Muscle of back (tissue), 13 donors: Measurements from ENCODE around the gene DCAF5. TPM values are rescaled to one million over a fixed set of nuclear protein-coding genes. Genes with fewer than 3 reads are reported as not detected.
A peak's percentile ranks its signal among the peaks of the same experiment; 100 is the strongest.
"Not testable (repeated sequence)": the region's sequence is repeated elsewhere in the genome, so short reads cannot be mapped to it uniquely, and the experiment has no call there.

Experiments used
- DNase-seq, 3 donors: peaks; one replicate each; pipeline versions ENCODE4 v3.0.0 to v3.0.0-alpha.2; 2013
- long read RNA-seq, 9 donors: transcript quantifications; one replicate each; lab custom pipeline, GENCODE V29; 2026
- polyA plus RNA-seq, 10 donors: library from polyadenylated mRNA; unstranded; fragments of 120-200 nt; gene quantifications; one replicate each; pipeline ENCODE4 v1.2.1, GENCODE V29; 2013; ENCODE audit not compliant: insufficient read length in 10 of 10

Gene DCAF5, protein sequence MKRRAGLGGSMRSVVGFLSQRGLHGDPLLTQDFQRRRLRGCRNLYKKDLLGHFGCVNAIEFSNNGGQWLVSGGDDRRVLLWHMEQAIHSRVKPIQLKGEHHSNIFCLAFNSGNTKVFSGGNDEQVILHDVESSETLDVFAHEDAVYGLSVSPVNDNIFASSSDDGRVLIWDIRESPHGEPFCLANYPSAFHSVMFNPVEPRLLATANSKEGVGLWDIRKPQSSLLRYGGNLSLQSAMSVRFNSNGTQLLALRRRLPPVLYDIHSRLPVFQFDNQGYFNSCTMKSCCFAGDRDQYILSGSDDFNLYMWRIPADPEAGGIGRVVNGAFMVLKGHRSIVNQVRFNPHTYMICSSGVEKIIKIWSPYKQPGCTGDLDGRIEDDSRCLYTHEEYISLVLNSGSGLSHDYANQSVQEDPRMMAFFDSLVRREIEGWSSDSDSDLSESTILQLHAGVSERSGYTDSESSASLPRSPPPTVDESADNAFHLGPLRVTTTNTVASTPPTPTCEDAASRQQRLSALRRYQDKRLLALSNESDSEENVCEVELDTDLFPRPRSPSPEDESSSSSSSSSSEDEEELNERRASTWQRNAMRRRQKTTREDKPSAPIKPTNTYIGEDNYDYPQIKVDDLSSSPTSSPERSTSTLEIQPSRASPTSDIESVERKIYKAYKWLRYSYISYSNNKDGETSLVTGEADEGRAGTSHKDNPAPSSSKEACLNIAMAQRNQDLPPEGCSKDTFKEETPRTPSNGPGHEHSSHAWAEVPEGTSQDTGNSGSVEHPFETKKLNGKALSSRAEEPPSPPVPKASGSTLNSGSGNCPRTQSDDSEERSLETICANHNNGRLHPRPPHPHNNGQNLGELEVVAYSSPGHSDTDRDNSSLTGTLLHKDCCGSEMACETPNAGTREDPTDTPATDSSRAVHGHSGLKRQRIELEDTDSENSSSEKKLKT
- 10 to 100 TPM; 35.6 to 47.0 (median 39.6) TPM for polyA plus RNA-seq
- long read RNA-seq, donor 1, full-length matches to known transcripts, result 7 of 7 reads
- long read RNA-seq, donor 1, partial matches to known transcripts, result 0 of 7 reads
- long read RNA-seq, donor 1, other reads (novel, unspliced or antisense), result 0 of 7 reads
- long read RNA-seq, donor 2, full-length matches to known transcripts, result 4 of 4 reads
- long read RNA-seq, donor 2, partial matches to known transcripts, result 0 of 4 reads
- long read RNA-seq, donor 2, other reads (novel, unspliced or antisense), result 0 of 4 reads
- long read RNA-seq, donor 3, result 0 reads
- long read RNA-seq, donor 4, full-length matches to known transcripts, result 7 of 7 reads
- long read RNA-seq, donor 4, partial matches to known transcripts, result 0 of 7 reads
- long read RNA-seq, donor 4, other reads (novel, unspliced or antisense), result 0 of 7 reads
- long read RNA-seq, donor 5, full-length matches to known transcripts, result 3 of 16 reads
- long read RNA-seq, donor 5, partial matches to known transcripts, result 13 of 16 reads
- long read RNA-seq, donor 5, other reads (novel, unspliced or antisense), result 0 of 16 reads
- long read RNA-seq, donor 6, full-length matches to known transcripts, result 4 of 4 reads
- long read RNA-seq, donor 6, partial matches to known transcripts, result 0 of 4 reads
- long read RNA-seq, donor 6, other reads (novel, unspliced or antisense), result 0 of 4 reads
- long read RNA-seq, donor 7, full-length matches to known transcripts, result 7 of 21 reads
- long read RNA-seq, donor 7, partial matches to known transcripts, result 14 of 21 reads
- long read RNA-seq, donor 7, other reads (novel, unspliced or antisense), result 0 of 21 reads
- long read RNA-seq, donor 8, full-length matches to known transcripts, result 2 of 2 reads
- long read RNA-seq, donor 8, partial matches to known transcripts, result 0 of 2 reads
- long read RNA-seq, donor 8, other reads (novel, unspliced or antisense), result 0 of 2 reads
- long read RNA-seq, donor 9, full-length matches to known transcripts, result 2 of 2 reads
- long read RNA-seq, donor 9, partial matches to known transcripts, result 0 of 2 reads
- long read RNA-seq, donor 9, other reads (novel, unspliced or antisense), result 0 of 2 reads

DNA sequence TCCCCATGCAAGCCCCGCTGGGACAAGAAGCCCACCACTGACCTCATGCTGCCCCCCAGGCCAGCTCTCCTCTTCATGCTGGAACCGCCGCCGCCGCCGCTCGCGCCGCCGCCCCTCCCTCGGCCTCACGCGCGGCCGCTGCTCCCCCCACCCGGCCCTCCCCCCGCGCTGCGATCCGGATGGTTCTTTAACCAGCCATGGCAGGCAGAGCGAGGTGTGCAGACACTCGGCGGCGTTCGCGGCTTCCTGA lies at the start of gene DCAF5:
TSS of gene DCAF5 (minus strand) at position 218 of the 250 bp plus-strand sequence. CDS start at position 77, 141 bp downstream.
- DNase-seq, result no peak

DNA sequence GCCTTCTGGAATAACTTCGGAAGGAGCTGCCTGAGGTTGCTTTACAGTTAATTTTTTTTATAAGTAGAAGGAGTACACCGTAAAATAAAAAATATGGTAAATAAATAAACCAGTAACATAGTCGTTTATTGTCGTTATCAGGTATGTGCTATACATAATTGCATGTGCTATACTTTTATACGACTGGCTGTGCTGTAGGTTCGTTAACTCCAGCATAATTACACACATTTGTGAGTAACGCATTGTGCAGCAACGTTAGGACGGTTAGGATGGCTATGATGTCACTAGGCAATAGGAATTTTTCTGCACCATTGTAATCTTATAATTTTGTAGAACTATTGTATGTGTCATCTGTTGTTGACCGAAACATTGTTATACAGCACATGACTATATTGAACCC lies 46.9 kb upstream of the DCAF5 start:
- no peak for DNase-seq

DNA sequence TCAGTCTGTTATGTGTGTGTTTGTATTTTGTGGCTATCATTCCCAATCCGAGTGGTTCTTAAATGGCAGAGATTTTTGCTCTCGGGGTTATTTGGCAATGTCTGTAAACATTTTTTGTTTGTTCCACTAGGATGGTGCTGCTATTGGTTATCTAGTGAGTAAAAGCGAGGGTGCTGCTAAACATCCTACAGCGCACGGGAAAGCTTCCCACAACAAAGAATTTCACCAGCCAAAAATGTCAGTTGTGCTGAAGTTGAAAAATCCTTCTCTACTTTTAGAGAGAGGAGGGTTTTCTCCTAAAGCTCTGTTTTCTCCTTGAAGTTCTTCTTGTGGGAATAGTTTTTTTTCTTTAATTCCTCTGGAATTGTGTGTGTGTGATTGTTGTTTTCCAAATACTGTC lies 40.8 kb upstream of the DCAF5 start:
- DNase-seq, result no peak

DNA sequence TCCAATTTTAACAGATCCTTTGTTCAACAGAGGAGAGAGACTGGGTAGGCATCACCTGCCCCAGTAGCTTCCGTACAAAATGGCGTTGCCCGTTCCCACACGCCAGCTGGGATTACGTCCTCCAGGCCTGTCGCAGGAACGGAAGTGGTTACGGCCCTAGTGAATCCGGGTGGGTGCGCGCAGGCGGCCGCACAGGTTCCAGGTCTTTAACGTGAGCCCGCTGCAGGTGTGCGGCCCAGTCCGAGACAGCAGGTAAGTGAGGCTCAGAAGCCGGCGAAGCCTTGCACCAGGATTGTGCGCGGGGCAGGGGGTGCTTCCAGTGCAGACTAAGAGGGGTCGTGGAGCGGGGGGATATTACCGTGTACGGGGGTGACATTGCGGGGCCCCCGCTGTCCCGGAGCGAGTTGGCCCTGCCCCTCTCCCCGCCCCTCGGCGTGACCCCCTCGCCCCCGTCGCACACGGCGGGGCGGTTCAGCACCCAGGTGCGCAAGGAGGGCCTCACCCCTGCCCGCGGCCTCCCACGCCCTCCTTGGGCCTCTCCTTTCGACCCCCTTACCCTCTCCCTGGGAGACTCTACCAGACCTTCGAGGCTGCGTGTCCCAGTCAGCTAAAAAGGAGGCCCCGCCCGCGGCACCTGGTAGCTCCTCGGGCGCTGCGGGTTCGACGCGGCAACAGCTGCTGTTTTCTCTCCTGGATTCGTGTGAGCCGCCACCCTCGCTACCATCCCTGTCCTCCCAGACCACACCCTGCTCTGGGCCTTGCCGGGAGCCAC lies 38.6 kb upstream of the DCAF5 start, which contains the start of gene EXD2:
TSS of gene EXD2 (plus strand) at position 159 of the 772 bp plus-strand sequence. CDS start 17,973 bp downstream, outside the sequence.
- peak; percentile 84 to 94 (median 86) for DNase-seq

DNA sequence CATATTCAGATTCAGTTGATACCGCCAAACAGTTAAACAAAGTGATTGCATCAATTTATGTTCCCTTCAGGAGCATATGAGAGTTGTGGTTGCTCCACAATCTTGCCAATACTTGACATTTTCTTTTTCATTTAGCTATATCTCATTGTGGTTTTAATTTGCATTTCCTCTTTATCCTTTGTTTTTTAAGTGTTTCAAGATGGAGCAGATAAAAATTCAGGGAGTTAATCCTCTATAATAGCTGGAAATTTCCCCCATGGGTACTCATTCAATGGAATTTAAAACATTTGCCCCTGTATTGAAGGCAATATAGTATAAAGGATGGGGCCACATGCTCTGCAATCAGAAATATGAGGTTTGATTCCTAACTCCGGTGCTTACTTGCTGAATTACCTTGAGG lies 37.3 kb upstream of the DCAF5 start:
- DNase-seq, result no peak

DNA sequence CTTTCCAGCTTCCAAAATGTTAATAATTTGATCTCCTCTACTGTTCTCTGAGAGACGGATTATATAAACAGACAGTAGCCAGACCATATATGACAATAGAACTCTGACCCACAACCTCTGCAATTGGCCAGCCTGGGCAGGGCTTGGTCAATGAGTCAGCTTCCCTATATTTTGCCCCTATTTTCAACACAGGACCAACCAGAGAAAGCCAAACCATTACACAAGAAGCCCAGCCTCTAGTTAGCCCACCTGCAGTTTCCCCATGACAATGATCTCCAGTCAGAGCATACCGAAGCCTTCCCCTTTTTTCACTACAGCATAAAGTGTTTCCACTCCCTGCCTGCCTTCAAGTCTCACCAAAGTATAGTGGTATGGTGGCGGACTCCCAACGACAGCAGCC lies 30.8 kb upstream of the DCAF5 start:
- DNase-seq, result no peak

DNA sequence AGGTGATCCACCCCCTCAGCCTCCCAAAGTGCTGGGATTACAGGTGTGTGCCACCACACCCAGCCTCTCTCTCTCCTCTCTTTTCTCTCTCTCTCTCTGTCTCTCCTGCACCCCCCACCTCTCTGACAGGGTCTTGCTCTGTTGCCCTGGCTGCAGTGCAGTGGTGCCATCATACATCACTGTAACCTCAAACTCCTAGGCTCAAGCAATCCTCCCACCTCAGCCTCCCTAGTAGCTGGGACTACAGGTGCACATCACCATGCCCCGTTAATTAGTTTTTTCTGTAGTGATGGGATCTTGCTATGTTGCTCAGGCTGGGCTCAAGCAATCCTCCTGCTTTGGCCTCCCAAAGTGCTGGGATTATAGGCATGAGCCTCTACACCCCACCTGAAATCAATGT lies 29.7 kb upstream of the DCAF5 start:
- not testable (repeated sequence) for DNase-seq

DNA sequence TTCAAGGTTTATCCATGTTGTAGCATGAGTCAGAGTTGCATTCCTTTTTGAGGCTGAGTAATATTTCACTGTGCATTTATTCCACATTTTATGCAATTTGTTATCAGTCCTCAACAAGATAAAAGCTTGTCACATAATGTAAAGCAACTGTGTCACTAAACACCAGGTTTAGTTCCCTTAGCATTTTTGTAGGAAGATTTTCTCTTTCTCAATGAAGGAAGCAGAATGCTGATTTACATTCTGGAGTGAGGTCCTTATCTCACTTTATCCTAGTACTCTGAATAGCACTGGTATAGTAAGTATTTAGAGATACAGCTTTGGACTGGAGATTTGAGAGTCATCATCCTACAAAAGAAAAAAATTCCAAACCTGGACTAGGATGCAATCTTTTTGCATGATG lies 28.6 kb upstream of the DCAF5 start:
- no peak for DNase-seq

DNA sequence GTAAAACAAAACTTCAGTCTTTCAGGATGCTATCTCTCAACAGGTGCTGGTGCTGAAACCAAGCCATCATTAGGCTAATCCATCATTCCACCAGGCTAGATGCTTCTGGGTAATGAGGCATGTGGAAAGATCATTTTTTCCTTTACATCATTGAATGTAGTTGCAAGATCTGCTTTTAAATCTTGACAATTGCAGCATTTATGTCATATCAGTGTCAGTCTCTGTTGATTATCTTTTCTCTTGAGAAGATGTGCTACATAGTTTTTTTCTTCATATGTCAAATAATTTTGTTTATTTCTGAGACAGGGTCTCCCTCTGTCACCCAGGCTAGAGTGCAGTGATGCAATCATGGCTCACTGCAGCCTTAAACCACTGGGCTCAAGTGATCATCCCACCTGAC lies 22.2 kb upstream of the DCAF5 start:
- no peak for DNase-seq

DNA sequence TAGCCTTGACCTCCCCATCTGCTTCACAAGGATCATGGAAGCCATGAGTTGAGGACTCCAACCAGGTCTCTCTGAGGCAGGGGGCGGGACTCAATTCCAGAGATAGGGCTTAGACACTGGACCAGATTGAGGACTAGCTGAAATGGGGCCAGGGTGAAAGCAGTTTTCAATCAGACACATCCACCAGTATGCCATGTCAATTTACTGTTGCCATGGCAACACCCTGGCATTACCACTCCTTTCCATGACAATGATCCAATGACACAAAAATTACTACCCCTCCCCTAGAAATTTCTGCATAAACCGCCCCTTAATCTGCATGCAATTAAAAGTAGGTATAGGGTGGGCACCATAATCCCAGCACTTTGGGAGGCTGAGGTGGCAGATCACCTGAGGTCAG lies 18.6 kb upstream of the DCAF5 start:
- DNase-seq, result no peak

DNA sequence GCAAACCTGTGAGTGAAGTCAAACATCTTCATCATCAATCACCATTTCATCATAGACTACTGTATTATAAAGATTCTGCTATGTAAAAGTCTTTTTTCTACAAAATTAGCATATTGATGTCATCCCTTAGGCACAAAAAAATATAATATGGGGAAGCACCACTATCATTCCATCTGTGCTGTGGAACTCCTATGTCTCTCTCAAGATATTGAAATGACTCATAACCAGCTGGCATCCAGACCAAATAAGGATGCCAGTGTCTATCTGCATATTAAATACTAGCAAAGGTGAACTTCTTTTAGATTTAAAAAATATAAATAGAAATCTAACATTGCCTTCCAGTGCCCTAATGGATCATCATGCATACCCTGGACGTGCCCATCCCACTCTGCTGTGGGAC lies 17.9 kb upstream of the DCAF5 start:
- DNase-seq, result no peak

DNA sequence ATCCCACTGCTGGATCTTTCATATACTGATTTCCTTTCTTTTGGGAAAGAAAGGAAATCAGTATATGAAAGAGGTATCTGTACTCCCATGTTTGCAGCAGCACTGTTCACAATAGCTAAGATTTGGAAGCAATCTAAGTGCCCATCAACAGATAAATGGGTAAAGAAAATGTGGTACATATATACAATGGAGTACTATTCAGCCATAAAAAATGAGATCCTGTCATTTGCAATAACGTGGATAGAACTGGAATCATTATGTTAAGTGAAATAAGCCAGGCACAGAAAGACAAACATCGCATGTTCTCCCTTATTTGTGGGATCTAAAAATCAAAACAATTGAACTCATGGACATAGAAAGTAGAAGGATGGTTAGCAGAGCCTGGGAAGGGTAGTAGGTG lies 12.9 kb upstream of the DCAF5 start:
- not testable (repeated sequence) for DNase-seq

DNA sequence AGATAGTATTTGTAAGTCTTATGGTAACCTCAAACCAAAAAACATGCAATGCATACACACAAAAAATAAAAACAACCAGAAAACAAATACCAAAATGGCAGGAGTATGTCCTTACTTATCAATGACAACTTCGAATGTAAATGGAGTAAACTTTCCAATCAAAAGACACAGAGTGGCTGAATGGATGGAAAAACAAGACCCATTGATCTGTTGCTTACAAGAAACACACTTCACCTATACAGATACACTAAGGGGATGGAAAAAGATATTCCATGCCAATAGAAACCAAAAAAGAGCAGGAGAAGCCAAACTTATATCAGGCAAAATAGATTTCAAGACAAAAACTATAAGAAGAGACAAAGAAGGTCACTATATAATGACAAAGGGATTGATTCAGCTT lies 8.7 kb upstream of the DCAF5 start:
- no peak for DNase-seq

DNA sequence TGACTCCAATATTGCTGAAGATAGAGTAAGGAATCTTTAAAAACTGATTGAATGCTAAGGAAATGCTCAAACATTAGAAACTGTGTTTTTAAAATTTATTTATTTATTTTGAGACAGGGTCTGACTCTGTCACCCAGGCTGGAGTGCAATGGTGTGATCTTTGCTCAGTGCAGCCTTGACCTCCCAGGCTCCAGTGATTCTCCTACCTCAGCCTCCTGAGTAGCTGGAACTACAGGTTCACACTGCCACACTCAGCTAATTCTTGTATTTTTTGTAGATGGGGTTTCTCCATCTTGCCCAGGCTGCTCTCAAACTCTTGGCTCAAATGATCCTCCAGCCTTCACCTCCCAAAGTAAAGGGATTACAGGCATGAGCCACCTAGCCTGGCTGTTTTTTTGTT lies 3.3 kb upstream of the DCAF5 start:
- DNase-seq, result no peak

DNA sequence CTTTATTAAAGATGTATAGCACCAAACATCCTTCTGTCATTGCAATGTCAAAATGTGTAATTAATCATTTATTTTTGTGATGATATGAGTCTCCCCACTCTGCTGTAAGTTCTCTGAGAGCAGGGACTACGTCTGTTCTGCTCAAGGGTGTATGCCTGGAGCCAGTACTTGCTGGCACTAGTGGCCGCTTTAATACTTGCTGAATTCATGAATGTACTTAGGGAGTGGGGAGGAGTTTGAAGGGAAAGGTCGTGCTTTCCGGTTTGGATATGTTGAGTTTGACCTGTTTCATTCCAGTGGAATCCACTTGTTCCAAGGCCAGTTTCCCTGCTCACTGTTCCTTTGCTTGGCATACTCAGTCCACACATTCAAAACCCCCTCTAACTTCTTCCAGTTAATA lies 1.9 kb upstream of the DCAF5 start:
- DNase-seq, result peak in 1 of 3 donors; percentile 22

DNA sequence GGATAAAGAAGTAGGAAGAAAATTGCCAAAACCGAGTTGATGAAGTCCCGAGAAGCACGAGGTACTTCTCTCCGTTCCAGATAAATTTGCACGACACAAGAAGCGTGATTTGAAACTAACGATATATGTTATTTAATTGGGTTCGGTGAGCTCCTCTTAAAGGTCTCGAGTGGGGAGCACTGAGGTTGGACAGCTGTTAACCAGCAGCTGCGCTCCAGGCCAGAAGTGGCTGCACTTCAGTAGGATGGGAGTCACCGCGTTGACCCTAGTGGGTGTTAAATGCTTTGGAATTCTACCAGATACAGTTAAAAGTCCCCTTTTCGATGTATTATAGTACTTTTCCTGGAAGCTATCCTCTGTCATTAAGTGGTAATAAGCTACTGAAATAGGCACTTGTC lies 953 bp upstream of the DCAF5 start:
- peak; percentile 22 to 83 (median 48) for DNase-seq

DNA sequence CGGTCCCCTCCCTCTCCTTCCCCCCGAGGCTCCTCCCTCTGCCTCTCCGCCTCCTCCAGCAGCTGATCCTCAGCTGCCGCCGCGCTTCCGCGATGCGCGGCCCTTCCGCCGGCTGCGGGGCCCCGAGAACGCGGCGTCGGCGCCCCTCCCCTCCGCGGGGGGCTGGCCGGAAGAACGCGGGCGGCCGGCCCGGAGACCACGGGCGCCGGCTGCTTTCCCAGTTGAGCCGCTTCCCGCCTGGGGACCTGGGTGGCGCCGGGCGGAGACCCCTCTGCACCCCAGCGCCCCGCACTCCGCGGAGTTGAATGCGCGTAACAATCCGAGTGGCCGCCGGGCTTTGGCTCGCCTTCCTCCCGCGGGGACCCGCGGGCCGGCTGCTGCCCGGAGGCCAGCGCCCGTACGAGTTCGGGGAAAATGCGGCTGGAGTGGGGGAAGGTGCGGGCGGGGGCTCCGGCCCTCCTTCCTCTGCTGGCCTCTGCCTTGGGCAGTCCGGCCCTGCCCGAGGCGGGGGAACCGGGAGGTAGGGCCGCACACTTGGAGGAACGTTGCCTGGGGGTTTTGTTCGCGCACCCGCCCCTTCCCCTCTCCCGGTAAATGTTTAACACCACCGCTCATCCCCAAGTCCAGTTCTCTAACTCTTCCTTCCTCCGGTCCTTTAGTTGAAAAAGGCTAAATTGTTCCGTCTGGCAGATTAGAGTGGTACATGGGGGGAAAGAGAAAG lies 393 bp upstream of the DCAF5 start:
- peak; percentile 91 to 96 (median 95) for DNase-seq

DNA sequence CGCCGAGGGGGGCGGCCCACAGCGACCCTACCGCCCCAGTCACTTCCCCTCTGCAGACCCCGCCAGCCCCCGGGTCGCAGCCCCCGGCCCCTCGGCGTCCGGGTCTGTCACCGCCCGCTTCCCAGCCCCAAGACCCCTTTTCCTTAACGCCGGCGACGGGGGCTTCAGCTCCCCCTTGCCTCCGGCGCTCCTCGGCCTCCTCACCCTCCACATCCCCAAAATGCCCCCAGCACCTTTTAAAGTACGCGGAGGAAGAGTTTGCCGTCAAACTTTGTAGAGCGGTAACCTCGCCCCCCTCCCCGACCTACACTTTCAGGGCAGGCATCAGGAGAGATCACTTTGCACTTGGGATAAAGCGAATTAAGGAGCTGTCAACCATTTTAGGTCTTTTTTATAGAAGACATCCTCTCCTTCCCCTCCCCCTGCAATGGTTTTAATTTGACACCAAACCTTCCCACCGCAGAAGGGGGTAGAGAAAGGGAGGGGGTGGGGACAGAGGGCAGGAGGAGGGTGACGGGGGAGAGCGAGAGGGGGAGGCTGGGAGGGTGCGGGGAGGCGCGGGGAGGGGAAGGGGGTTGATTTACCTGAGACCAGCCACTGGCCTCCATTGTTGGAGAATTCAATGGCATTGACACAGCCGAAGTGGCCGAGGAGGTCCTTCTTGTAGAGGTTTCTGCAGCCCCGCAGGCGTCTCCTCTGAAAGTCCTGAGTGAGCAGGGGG lies 578 bp downstream of the DCAF5 start:
- DNase-seq, result peak; percentile 38 to 69 (median 44)
